SK-N-SH (cell line): ENCODE data around the gene TRMU. TPM values are rescaled to one million over a fixed set of nuclear protein-coding genes. Genes with fewer than 3 reads are reported as not detected.

Experiments used
- CTCF ChIA-PET: fragments of 300-600, 350-600 bp; formaldehyde crosslinking; extraction: SDS; loops from one replicate; lab custom pipeline; 2021; lab: Yijun Ruan, JAX
- POLR2A ChIA-PET: fragments of 350-600 bp; sonication (Branson Sonifier 250); formaldehyde crosslinking; extraction: SDS; loops from one replicate; lab custom pipeline; 2020; ENCODE audit warnings: antibody characterized with exemption, inconsistent platforms; lab: Yijun Ruan, JAX
- DNase-seq: peaks from one replicate; pipeline ENCODE4 v3.0.0; 2012
- H2AFZ ChIP-seq: fragments of 200-600 bp; sonication (generic); 2 replicates; pipeline ENCODE4 v1.8.1; 2016; ENCODE audit warnings: antibody characterized with exemption, mild to moderate bottlenecking, low read depth
- H3F3A ChIP-seq: fragments of 200-600 bp; sonication (generic); replicated peaks from 2 replicates; pipeline ENCODE3; 2016; ENCODE audit warnings: antibody characterized with exemption, mild to moderate bottlenecking; ENCODE audit not compliant: insufficient read depth
- H3K27ac ChIP-seq, 2 experiments: fragments of 200-500 bp in 1 of 2; fragments of 200-600 bp in 1 of 2; sonication (Bioruptor generic) in 1 of 2; sonication (generic), shearing (Covaris generic) in 1 of 2; 2 replicates each; pipeline versions ENCODE4 v1.5.1 to v1.6.1; 2014 to 2016; ENCODE audit warnings: low read depth in 2 of 2, inconsistent platforms in 1 of 2, low read length in 1 of 2, mild to moderate bottlenecking in 1 of 2, mixed read lengths in 1 of 2
- H3K27me3 ChIP-seq: fragments of 200-600 bp; sonication (generic), shearing (Covaris generic); 2 replicates; pipeline ENCODE4 v1.6.1; 2016; ENCODE audit warnings: mixed run types; ENCODE audit not compliant: insufficient read depth
- H3K36me3 ChIP-seq, 2 experiments: fragments of 200-500 bp in 1 of 2; fragments of 200-600 bp in 1 of 2; sonication (Bioruptor generic) in 1 of 2; sonication (generic) in 1 of 2; replicated peaks in 1 of 2; 2 replicates each; pipeline versions ENCODE3 to v1.5.1; 2014 to 2016; ENCODE audit warnings: low read length in 1 of 2, mild to moderate bottlenecking in 1 of 2; ENCODE audit not compliant: insufficient read depth in 2 of 2, control insufficient read depth in 1 of 2
- H3K4me1 ChIP-seq, 2 experiments: fragments of 200-500 bp in 1 of 2; fragments of 200-600 bp in 1 of 2; sonication (Bioruptor generic) in 1 of 2; sonication (generic), shearing (Covaris generic) in 1 of 2; 2 replicates each; pipeline versions ENCODE4 v1.5.1 to v1.6.1; 2014 to 2016; ENCODE audit warnings: low read depth in 1 of 2, low read length in 1 of 2, mixed run types in 1 of 2; ENCODE audit not compliant: insufficient read depth in 2 of 2, control insufficient read depth in 1 of 2
- H3K4me2 ChIP-seq: fragments of 200-600 bp; sonication (generic), shearing (Covaris generic); 2 replicates; pipeline ENCODE4 v1.6.1; 2017; ENCODE audit warnings: mixed run types
- H3K4me3 ChIP-seq, 2 experiments: fragments of 200-500 bp in 1 of 2; fragments of 200-600 bp in 1 of 2; sonication (Bioruptor generic) in 1 of 2; sonication (generic), shearing (Covaris generic) in 1 of 2; 2 replicates each; pipeline versions ENCODE4 v1.5.1 to v1.8.1; 2014 to 2016; ENCODE audit warnings: low read depth in 2 of 2, inconsistent platforms in 1 of 2, low read length in 1 of 2, mild to moderate bottlenecking in 1 of 2, mixed read lengths in 1 of 2, moderate library complexity in 1 of 2
- H3K79me2 ChIP-seq: fragments of 200-600 bp; sonication (generic); 2 replicates; pipeline ENCODE4 v1.8.1; 2017; ENCODE audit warnings: mild to moderate bottlenecking; ENCODE audit not compliant: insufficient read depth
- H3K9ac ChIP-seq: fragments of 200-600 bp; sonication (generic); 2 replicates; pipeline ENCODE4 v1.6.1; 2017; ENCODE audit warnings: mixed run types
- H3K9me2 ChIP-seq: fragments of 200-600 bp; sonication (generic); 2 replicates; pipeline ENCODE4 v1.6.1; 2017; ENCODE audit warnings: mixed run types
- H3K9me3 ChIP-seq: fragments of 200-600 bp; sonication (generic); 2 replicates; pipeline ENCODE4 v1.6.1; 2017; ENCODE audit warnings: mixed run types, mild to moderate bottlenecking, moderate library complexity
- H4K20me1 ChIP-seq: fragments of 200-600 bp; sonication (generic); 2 replicates; pipeline ENCODE4 v1.6.1; 2017; ENCODE audit warnings: mild to moderate bottlenecking, mixed run types; ENCODE audit not compliant: insufficient read depth
- FOXJ3 ChIP-seq: sonication (generic); formaldehyde crosslinking; IDR thresholded peaks from 2 replicates; pipeline ENCODE4 v1.5.1; 2020; ENCODE audit warnings: mild to moderate bottlenecking, missing genetic modification reagents
- MAX ChIP-seq: IDR thresholded peaks from 2 replicates; pipeline ENCODE4 v1.4.0; 2012; ENCODE audit warnings: low read depth
- MEF2A ChIP-seq: IDR thresholded peaks from 2 replicates; pipeline ENCODE4 v1.4.0; 2012; ENCODE audit warnings: low read depth, borderline replicate concordance
- PBX3 ChIP-seq: IDR thresholded peaks from 2 replicates; pipeline ENCODE4; 2012
- RCOR1 ChIP-seq: fragments of 150-350 bp; IDR thresholded peaks from 2 replicates; pipeline ENCODE4 v1.6.1; 2017; ENCODE audit warnings: antibody characterized with exemption, low read length
- RXRA ChIP-seq: IDR thresholded peaks from 2 replicates; pipeline ENCODE4 v1.4.0; 2012; ENCODE audit warnings: low read depth, mild to moderate bottlenecking, borderline replicate concordance
- SIN3A ChIP-seq: IDR thresholded peaks from 2 replicates; pipeline ENCODE4 v1.6.1; 2012; ENCODE audit warnings: low read depth, mild to moderate bottlenecking, low read length, moderate library complexity, borderline replicate concordance
- TAF1 ChIP-seq: IDR thresholded peaks from 2 replicates; pipeline ENCODE4 v1.6.1; 2012; ENCODE audit warnings: low read depth, mild to moderate bottlenecking, low read length, moderate library complexity, borderline replicate concordance
- USF1 ChIP-seq: IDR thresholded peaks from 2 replicates; pipeline ENCODE4 v1.4.0; 2012; ENCODE audit warnings: low read depth, borderline replicate concordance
- WGBS: methylation state at CpG from one replicate; pipeline ENCODE4 v1.1.6; 2017; ENCODE audit warnings: low lambda C conversion rate; 5-methylcytosine and 5-hydroxymethylcytosine counted together
- polyA plus RNA-seq, 3 experiments: library from polyadenylated mRNA; depleted of rRNA; stranded (reverse); fragments of >200 nt; gene quantifications; 2 replicates each; pipeline ENCODE4 v1.2.3, GENCODE V29; 2012

TRMU gene
- polyA plus RNA-seq, 1 of the 3 experiments (the other 2 are of a cell fraction) = 47.1 TPM

GRCh38 chr22:46399251-46400024 lies 63.9 kb downstream of the TRMU start:
- Histone ChIP-seq H3K27me3 (no peaks in the 10 kb centered on the region), H4K20me1 (no peaks in the 10 kb centered on the region), H3K4me2 (no peak overlapping the region), H3K36me3 (no peaks in the 10 kb centered on the region), H3K9ac (no peak overlapping the region), H2AFZ (no peak overlapping the region), H3K9me3 (no peaks in the 10 kb centered on the region), H3K79me2 (no peaks in the 10 kb centered on the region), H3K4me1 (no peaks in the 10 kb centered on the region), H3F3A (no peaks in the 10 kb centered on the region), H3K27ac (no peak overlapping the region), H3K4me3 (no peak overlapping the region), H3K9me2 (no peaks in the 10 kb centered on the region)
- WGBS = 76% methylated on average over 9 of the region's 16 CpGs
- TF ChIP-seq MAX (no peak), USF1 (no peak), SIN3A (no peak)
- POLR2A ChIA-PET = no interaction called here
- DNase-seq = no peak
- CTCF ChIA-PET = interaction anchor here (0.9 kb wide), 1 partner anchor 32 kb away, joined by 3 read pairs; no protein-coding TSS in a partner anchor

GRCh38 chr22:46401370-46401769 lies 65.9 kb downstream of the TRMU start:
- WGBS = 79% methylated on average over 10 of the region's 10 CpGs
- no peak overlapping the region for H3K27ac ChIP-seq
- TF ChIP-seq FOXJ3 (CRISPR knock-in tag) (no peak), MEF2A (no peak), RXRA (no peak), PBX3 (no peak), TAF1 (no peak), RCOR1 (no peak)
- TF ChIP-seq, all 33 proteins: peak for 0
- no peaks in the 10 kb centered on the region for H3K36me3 ChIP-seq
- no peaks in the 10 kb centered on the region for H3K27me3 ChIP-seq
- H2AFZ ChIP-seq = no peak overlapping the region
- no peak overlapping the region for H3K4me3 ChIP-seq
- H3K4me1 ChIP-seq = peaks cover 0 to 2% of the 10 kb centered on the region in 2 experiments; a peak in 1 of 4 replicates
- no peaks in the 10 kb centered on the region for H4K20me1 ChIP-seq
- ChIA-PET CTCF (interaction anchor here (1.1 kb wide), 1 partner anchor 34 kb away, joined by 5 read pairs; no protein-coding TSS in a partner anchor), POLR2A (no interaction called here)
- no peaks in the 10 kb centered on the region for H3F3A ChIP-seq
- no peak for DNase-seq
- H3K79me2 ChIP-seq = no peaks in the 10 kb centered on the region
- no peak overlapping the region for H3K9ac ChIP-seq
- no peaks in the 10 kb centered on the region for H3K9me3 ChIP-seq
- H3K9me2 ChIP-seq = no peaks in the 10 kb centered on the region
- no peak overlapping the region for H3K4me2 ChIP-seq
